Mesenteric fat pad (tissue), 1 donor: Measurements from ENCODE around the gene NCOR1. TPM values are rescaled to one million over a fixed set of nuclear protein-coding genes. Genes with fewer than 3 reads are reported as not detected.
A peak's percentile ranks its signal among the peaks of the same experiment; 100 is the strongest.

Experiments
- DNase-seq: peaks from one replicate; pipeline ENCODE4 v3.0.0-alpha.2; 2020; ENCODE audit warnings: low spot score
- total RNA-seq: library from RNA; stranded (reverse); fragmentation: NEBNext Ultra II Directional; extraction: Animal tissue kit (Norgen Biotek cat#: 25700); gene quantifications from one replicate; pipeline ENCODE4 v1.2.1, GENCODE V29; 2021
- donor health status: DM: yes; HTN: yes; CAD: no.

The NCOR1 gene
- total RNA-seq, 1 donor from 2014 or later, result 142 TPM

DNA sequence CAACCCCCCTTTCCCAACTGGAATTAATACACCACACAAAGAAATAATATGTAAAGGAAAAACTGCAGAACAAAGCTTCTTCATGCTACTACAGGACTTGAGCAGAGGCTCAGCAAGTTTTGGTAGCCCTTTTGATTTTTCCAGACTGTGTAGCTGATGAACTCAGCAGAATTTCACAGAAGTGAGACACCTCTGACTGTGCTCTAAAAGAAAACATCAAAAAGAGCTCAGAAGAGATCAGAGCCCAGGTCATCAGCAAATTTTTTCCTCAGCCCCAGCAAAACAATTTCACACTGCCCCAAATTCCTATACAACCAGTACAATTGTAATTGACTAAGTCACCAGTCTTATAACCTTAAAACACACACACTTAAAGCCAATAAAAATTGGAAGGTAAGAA lies 177.7 kb downstream of the NCOR1 start:
- no peak for DNase-seq

DNA sequence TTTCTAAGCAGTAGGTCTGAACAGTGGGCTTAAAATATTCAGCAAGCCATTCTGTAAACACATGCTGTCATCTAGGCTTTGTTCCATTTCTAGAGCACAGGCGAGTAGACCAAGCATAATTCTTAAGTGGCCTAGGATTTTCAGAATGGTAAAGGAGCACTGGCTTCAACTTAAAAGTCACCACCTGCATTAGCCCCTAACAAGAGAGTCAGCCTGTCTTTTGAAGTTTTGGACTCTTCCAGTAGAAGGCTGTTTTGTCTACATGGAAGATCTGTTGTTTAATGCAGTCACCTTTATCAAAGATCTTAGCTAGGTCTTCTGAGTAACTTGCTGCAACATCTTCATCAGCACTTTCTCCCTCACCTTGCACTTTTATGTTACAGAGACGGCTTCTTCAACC lies 179.1 kb downstream of the NCOR1 start:
- no peak for DNase-seq

DNA sequence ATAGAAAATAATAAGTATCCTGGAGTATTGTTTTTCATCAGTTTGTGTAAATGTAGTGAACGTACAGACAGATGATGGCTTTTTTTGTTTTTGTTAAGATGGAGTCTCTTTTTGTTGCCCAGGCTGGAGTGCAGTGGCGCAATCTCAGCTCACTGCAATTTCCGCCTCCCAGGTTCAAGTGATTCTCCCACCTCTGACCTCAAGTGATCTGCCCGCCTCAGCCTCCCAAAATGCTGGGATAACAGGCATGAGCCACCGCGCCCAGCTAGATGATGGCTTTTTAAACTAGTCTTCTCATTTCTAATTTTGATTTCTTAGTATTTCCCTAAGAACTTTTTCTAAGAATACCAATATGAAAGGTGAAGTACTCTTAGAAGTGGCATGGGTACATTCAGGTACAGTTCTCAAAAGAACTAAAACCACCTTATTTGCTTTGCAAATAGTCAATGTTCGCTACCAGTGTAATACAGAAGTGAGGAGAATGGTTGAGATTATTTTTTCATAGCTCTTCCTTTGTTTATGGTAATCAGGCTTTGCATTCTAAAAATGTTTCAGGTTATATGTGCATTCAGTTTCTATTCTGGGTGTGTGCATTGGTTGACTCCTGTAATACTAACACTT lies 181.5 kb downstream of the NCOR1 start:
- no peak for DNase-seq

DNA sequence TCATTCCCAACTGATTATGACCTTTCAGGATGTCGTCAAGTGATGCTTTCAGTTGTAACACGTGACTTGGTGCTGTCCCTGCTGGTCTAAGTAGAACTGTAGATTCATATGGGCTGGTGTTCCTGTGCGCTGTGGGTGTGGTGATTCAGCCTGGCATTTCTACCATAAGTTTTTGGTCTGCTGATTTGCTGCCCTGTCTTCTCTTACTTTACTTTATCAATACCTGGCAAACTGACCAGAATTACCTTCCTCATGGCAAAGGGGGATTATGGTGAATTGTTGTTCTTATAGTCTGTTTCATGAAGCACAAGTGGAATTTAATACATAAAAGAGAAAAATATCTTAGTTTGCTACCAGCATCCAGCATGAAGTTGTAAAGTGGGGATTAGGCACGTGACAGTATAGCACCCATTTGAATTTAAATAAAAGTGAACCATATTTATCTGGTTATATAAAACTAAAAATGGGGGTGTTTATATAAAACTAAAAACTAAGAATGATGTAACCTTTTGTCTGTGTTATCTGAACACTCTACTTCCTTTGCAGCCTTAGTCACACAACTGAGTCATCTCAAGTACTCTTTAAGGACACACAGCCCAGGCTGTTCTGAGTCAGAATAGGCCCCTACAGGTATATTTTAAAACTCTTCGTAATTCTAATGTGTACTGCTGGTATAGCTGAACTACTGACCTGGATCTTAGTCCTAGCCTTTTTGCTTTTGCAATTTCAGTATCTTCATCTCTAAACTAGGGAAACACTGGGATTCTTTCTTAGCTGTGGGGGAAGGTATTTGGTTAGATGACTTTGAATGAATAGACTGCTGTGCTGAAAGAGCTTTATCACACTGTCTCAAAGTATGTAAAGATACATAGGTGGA lies 187.4 kb downstream of the NCOR1 start:
- DNase-seq, result no peak

DNA sequence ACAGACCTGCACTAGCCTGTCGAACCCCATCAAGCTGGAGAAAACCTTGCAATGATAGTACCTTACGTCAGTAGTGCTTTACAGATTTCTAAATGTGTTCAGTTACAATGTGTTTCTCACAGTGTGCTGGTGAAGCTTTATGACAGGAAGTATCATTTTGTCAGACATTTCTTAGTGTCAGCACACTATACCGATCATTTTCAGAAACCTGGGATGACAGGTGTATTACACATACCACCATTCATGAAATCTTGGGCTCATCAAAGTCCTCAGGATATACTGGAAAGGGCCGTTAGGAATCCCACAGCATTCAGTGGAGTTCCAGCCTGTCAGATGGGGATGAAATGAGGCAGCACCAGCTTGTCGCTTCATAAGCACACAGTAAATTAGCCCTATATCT lies 188.4 kb downstream of the NCOR1 start:
- DNase-seq, result no peak

DNA sequence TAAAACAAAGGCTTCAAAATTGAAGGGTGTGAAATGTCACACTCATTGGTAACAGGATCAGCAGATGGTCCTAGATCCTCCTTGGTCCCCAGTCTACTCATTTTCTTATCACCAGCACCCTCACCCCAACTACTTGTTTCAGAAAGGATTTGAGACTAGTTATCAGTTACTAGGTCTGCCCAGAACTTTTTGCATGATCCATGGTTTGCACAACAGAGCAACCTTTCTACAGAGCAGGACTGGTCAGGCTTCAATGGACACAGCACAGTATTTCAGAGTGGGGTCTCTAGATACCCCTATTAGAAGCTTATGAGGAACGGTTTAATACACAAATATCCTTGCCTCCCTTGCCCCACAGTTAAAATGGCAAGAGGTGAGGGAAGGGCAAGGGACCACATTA lies 190.1 kb downstream of the NCOR1 start:
- no peak for DNase-seq

DNA sequence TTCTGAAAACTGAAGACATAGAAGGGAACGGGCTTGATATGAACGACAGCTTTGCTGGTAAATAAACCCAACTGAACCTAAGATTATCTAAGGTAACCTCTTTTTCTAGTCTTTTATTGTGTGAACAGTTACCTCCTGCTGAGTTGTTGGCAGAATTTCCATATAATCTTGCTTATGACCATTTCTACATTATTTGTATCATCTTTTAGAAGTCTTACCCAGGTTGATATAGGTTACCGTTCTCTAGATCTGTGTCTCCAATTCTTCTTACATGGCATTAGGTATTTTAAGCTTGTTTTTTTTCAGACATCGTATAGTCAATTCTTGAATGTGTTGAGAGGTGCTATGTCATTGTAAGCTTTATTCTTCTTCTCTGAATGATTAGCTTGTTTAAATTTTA lies 191.5 kb downstream of the NCOR1 start:
- DNase-seq, result no peak

DNA sequence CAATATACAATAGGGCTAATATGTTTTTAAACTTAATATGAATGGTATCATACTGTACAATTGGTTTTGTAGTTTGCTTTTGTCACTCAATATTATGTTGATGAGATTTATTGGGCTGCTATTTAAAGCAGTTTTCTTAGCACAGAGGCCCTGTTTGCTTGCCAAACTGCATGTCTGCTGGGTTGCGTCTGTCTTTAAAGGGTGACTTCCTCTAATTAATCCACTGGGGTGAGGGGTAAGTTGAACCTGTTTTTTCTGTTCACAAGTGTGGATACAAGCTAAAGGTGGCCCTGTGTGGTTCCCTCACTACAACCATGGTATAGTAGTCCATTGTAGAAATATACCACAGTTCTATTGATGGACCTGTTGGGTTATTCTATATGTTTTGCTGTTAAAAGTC lies 196.0 kb downstream of the NCOR1 start:
- DNase-seq, result no peak

DNA sequence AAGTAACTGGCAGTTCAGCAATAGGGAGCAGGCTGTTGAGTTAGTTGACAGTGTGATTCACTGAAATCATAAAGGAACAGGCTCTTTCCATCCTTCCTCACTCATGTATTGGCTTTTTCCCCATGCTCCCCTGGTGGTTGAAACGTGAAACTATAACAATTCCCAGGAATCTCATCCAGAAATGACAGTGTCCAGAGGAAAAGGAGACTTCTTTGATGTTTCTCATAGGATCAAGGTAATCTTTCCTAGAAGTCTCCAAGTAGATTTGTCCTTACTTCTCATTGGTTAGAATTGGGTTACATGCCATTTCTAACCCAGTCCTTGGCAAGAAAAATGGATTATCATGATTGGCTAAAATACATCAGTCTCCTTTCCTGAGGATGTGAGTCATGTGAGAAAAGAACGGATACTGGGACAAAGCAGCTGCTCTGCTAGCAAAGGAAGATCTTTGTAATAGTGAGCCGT lies 201.4 kb downstream of the NCOR1 start:
- DNase-seq, result no peak

DNA sequence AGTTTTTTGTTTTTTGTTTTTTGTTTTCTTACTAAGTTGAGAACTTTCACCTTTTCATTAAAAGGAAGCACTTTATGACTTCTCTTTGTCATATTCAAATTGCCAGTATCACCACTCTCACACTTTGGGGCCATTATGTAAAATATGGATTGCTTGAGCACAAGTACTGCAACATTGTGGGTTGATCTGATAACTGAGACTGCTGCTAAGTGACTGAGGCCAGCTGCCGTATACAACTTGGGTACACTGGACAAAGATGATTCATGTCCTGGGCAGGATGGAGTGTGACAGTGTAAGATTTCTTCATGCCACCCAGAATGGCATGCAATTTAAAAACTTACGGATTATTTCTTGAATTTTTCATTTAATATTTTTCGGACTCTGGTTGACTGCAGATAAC lies 207.9 kb downstream of the NCOR1 start:
- no peak for DNase-seq

DNA sequence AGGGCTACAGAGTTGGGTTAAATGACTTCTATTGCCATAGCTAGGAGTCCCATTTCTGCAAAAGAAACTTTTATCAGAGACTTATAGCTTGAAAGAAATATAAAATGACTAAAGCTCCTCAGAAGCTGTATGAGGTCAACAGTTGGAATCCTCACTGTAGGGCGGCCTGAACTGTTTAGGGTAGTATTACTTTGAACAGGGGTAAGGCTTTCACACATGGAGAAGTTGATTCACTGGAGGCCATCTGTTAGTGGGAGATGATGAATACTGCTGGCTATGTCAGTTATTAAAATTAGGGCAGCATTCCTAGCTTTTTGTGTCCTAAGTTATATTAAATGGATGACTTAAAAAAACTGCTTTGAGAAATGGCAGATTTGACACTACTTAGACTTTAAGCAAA lies 209.7 kb downstream of the NCOR1 start:
- DNase-seq, result no peak

DNA sequence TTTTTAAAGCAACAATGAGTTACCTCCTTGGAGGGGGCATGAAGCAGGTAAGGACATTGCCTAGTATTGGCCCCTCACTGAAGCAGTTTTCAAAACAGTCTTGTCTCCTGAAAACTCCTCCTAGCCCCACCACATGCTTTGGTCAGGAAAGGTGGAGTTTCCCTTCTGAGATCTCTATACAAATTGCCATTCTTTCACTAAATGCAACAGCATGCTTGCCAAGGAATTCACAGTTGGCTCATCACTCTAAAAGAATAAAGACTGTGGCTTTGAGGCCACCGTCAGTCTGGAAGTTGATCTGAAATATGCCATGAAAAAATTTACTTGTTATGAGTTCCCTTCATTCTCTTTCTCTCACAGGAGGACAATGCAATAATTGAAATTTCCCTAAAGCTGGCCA lies 211.5 kb downstream of the NCOR1 start:
- no peak for DNase-seq

DNA sequence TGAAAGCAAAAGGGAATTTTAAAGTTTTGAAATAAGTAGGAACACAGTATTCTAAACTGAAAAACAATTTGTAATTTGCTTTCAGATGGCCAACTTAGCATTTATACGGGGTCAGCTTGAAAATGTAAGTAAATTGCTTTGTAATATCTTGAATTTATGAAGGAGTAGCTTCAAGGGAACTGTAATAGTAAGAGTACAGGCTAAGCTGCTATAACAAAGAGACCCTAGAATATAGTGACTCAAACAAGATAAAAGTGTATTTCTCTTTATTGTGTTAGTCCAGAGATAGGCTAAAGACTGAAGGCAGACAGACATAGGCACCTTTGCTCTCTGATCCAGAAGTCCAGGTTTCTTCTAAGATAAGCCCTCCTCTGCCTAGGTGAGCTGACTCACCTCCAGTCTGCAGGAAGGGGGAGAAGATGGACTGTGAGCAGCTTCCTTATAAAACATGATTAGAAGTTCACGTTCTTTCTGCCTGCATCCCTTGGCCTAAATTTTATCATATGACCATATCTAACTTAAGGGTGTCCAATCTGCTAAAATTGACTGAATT lies 212.6 kb downstream of the NCOR1 start:
- no peak for DNase-seq

DNA sequence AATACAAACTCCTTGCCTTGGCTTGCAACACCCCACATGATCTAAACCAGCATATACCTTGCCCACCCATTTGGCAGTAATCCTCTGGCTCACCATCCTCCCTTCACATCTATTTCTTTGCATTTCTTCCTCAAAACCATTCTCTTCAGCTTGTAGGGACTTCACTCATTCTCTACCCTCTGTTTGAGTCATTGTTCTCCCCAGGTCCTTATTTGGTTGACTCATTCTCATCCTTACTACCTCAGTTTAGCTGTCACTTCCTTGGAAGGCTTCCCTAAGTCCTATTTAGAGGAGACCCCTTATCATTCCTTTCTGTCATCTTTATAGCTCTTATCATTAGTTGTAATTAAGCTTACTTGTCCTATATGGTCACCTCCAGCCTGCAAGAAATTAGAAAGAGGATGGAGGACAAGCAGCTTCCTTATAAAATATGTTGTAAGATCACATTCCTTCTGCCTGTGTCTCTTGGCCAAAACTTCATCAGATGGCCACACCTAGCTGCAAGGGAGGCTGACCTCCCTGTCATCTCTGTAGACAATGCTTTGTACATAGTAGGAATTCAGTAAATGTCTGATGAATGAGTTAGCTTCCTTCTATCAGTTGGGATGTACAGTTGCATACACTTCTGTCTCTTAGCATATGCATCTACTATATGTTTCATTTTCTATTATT lies 214.0 kb downstream of the NCOR1 start:
- no peak for DNase-seq

DNA sequence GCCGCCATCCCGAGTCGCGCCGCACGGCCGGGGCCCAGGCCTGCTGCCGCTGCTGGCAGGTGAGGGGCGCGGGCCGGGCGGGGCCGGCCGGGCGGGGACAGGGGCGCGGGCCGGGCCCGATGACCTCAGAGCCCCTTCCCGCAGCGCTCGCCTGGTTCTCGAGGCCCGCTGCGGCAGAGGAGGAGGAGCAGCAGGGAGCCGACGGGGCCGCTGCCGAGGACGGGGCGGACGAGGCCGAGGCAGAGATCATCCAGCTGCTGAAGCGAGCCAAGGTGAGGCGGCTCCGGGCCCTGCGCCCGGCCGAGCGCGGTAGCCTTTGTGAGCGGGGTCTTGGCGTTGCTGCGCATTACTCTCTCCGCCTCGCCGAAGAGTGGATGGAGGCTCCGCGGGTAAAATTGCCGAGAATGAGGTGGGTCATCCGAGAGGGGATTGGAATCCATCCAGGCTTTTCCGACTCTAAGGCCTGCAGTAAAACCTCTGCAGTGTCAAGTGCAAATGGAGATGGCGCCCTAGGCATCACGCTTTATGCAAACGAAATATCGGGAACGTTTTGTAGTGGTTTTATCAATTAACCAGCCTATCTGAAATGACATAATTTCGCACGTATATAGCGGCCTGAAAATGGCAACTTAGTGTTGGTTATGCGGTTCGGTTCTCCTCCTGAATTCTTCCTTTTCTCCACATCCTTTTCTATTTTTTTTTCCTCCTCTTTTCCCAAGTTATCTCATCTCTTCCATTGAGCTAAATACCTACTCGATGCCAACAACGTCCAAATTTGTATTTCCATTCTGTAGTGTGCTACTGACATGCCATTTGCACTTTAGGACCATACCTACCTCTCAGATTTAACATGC lies 215.1 kb downstream of the NCOR1 start:
- no peak for DNase-seq

DNA sequence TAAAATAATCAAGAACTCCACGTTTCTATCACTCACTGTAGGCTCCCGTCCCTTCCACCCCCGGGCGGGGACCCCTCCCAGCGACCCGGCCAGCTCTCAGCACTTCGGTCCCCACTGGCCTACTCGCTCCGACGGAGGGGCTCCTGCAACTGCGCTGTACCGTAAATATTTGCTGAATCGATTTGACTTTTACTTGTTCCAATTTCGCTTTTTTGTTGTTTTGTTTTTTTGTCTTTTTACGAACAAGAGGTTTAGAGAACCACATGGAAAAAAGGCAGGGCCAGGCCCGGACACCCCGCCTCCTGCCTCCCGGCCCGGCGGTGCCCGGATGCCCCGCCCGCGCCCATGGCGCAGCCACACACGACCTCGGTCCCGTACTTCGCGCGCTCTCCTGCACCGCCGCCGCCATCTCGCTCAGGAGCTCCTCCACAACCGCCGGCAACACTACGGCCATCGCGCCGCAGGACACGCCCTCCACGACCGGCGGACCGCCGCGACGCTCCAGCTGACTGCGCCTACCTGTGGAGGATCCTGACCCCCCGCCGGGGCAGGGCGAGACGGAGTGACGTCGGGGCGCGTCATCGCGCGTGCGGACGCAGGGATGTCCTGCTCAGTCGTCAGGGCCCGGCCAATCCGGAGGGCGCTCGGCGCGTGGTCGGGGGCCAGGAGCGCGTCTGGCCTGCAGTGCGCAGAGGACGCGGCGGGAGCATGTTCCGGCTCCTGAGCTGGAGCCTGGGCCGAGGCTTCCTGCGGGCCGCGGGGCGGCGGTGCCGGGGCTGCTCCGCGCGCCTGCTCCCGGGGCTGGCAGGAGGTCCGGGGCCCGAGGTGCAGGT lies 216.0 kb downstream of the NCOR1 start, which contains the start of the genes TTC19 and ZSWIM7:
TTC19 (plus strand) TSS at position 684 of the 833 bp plus-strand sequence; CDS start at position 709, 25 bp downstream.
ZSWIM7 (minus strand) TSS at position 564 of the 833 bp plus-strand sequence; CDS start at position 454, 110 bp downstream.
- DNase-seq, result peak; percentile 100

DNA sequence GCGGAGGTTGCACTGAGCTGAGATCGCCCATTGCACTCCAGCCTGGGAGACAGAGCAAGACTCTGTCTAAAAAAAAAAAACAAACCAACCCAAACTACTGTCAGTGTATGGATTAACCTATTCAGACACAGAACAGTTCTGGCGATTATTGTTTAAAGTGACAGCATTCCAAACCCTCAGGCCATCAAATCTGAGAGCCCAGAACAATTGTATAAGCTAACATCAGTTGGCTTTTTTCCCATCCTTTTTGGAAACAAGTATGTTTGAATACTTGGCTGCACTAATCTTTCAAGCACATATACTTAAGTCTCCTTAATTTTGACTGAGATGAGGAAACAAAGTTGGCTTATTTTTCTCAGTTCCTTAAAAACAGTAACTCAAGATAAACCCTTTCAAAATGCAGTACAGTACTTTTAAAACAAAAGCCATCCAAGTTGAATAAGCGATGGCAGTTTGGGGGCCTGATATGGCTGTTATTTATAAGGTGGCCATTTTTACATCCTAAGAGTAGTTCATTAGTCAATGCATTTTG lies 217.2 kb downstream of the NCOR1 start:
- DNase-seq, result no peak

DNA sequence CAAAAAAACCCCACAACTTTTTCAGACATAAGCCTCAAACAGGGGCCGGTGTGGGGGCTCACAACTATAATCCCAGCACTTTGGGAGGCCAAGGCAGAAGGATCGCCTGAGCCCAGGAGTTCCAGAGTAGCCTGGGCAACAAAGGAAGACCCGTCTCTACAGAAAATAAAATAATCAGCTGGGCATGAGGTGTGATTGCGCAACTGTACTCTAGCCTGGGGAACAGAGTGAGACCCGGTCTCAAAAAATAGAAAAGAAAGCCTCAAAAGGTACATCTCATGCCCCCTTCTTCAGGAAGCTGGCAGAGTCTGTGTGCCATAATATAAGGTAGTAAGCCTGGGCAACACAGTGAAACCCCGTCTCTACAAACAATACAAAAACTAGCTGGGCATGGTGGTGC lies 219.0 kb downstream of the NCOR1 start:
- DNase-seq, result no peak
